DMS114 treated with DMSO at 0.1 percent for 48 hours (cell line): ENCODE results near the gene MFSD1.
A peak's percentile ranks its signal among the peaks of the same experiment; 100 is the strongest.

Experiments used
- DNase-seq: peaks from one replicate; lab custom pipeline; 2025; ENCODE audit not compliant: unreplicated experiment; lab: John Stamatoyannopoulos, UW

Gene MFSD1

GRCh38 chr3:158809642-158810041 lies 7.8 kb downstream of the MFSD1 start:
- no peak for DNase-seq

GRCh38 chr3:158810823-158811724 lies 9.2 kb downstream of the MFSD1 start:
- DNase-seq, result no peak

- DNase-seq, result no peak
Measured at GRCh38 chr3:158819282-158819681, 17.4 kb downstream of the MFSD1 start.

GRCh38 chr3:158820521-158820920 lies 18.7 kb downstream of the MFSD1 start:
- no peak for DNase-seq

GRCh38 chr3:158821847-158822246 lies 20.0 kb downstream of the MFSD1 start:
- DNase-seq, result no peak

DNA sequence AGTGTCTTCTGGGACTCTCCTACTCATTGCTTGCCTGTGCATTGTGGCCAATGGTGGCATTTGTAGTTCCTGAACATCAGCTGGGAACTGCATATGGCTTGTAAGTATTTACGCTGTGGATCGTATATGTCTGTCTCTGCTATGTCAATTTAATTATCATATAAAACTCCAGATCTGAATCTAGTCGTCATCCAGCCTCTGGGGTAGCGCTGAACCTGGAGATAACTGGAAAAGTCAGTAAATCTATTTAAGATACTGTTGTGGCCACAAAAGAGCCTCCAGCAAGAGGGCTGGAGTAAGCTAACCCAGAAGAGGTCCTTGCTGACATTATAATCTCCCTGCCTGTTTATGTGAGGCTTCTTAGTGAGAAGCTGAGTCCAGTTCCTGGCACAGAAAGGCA lies 21.6 kb downstream of the MFSD1 start:
- DNase-seq, result no peak

- DNase-seq, result no peak
Measured at GRCh38 chr3:158827773-158828172, 25.9 kb downstream of the MFSD1 start.

- no peak for DNase-seq
Measured at GRCh38 chr3:158830391-158830790, 28.5 kb downstream of the MFSD1 start.

- DNase-seq, result no peak
Measured at GRCh38 chr3:158831861-158832260, 30.0 kb downstream of the MFSD1 start.

DNA sequence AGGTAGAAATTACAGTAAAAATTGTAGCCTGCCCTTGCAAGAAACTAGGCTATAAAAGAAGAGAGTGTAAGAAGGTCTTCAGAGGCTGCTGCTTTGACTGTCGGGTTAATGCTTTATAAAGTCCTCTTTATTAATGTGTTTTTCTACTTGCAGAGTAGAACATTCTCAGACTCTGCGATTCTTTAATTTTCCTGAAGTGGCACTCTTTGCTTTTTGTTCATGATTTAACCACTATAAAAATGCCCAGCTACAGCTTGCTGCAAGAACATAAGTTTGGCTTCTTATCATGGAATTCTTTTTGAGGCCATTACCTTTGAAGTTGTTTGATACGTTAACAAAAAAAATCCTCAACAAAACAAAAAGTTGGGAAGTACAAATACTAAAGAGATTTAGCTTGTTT lies 33.8 kb downstream of the MFSD1 start:
- DNase-seq, result no peak

DNA sequence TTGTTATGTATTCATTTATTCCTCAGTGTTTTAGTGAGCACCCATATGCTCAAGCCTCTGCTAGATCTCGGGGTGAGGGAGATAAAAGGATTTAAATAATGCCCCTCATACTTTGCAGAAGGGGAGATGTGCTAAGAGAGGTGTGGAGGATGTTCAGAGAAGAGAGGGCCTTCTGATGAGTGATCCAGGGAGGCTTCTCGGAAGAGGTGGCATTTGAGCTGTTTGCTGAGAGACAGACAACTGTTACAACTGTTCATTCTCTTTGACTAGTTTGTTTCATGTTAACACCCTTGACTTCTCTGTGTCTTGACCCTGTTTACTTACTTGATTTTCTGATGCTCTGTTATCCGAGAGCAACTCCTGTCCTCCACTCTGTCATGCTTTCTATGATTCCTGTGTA lies 34.5 kb downstream of the MFSD1 start:
- no peak for DNase-seq

GRCh38 chr3:158837240-158837639 lies 35.4 kb downstream of the MFSD1 start:
- no peak for DNase-seq

DNA sequence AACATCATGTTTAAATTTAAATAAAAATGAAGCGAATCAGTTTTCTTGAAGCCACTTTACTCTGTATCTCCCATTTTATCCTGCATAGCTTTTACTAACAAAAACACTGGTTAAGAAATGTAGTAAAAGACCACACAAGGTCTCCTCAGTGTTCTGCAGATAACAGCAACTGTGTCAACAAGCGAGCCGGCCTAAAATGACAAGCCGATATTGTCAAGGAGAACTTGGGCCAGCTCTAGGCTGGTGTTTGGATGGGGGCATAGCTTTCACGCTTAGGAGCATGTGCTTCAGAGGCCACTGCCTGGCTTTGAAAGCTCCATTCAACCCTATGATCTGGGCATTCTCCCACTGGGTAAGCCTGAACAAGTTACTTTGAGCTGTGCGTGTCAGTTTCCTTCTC lies 38.1 kb downstream of the MFSD1 start:
- no peak for DNase-seq

- no peak for DNase-seq
Measured at GRCh38 chr3:158841387-158841786, 39.5 kb downstream of the MFSD1 start.

- DNase-seq, result no peak
Measured at GRCh38 chr3:158842976-158843375, 41.1 kb downstream of the MFSD1 start.

GRCh38 chr3:158845765-158846350 lies 44.0 kb downstream of the MFSD1 start:
- DNase-seq, result peak; percentile 7

DNA sequence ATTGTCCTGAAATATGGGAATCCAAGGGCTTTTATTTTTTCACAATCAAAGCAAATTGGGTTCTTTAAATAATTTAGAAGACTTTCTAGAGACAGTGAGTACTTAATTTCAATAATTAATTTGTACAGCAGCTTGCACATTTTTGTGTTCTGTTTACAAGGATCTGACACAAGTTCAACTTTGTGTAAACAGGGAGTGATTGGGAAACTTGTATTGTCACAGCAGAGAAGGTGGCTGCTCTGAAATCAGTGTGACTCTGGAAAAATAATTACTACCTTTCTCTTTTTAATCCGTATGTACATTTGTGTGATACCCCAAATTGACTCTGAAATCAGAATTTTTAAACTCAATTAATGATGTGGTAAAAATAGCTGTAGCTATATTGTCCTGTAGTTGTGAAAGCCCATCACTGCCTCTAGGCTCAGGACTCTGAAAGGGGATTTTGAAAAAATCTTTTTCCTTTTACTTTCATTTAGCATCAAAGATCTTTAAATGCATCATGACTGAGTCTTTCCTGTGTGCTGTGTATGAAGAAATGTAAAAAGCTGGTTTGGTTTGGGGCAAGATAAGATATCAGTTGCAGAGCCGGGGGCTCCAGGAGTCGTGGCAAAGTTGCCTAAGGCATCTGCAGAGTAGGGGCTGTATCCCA lies 45.1 kb downstream of the MFSD1 start:
- DNase-seq, result no peak

DNA sequence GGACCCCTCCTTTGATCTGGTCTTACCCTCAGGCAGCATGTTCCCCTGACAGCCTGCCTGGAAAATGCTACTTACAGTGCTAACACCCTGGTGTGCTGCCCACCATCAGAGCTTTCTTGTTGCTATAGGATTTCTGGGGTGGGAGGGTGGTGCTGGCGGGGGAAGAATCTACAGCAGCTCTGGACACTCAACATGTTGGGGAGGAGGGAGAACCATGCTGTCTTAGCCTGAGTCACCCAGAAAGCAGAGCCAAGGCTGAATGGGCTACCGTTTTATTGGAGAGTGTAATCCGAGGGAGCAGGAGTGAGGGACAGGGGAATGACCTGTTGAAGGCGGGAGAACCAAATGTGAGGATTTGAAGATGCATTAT lies 45.6 kb downstream of the MFSD1 start:
- no peak for DNase-seq

- DNase-seq, result no peak
Measured at GRCh38 chr3:158847885-158848284, 46.0 kb downstream of the MFSD1 start.

DNA sequence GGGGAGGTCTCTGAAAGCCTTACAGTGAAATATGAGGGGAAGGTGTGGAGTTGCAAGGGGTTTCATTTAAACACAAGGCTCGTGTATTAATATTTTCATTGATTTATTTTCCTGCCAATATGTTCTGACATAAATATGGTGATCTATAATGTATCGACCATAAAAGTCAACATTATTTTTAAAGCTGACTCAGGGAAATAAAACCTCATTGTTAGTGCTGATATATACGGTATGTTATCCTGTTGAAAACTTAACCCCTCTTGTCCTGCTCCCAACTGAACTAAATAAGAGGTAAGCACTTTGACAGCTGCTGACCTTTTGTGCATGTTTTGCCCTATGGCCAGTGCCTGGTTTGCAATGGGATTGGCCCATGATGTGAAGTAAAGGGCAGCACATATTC lies 47.9 kb downstream of the MFSD1 start:
- DNase-seq, result no peak

- DNase-seq, result no peak
Measured at GRCh38 chr3:158859362-158859761, 57.5 kb downstream of the MFSD1 start.

GRCh38 chr3:158863247-158863646 lies 61.4 kb downstream of the MFSD1 start:
- no peak for DNase-seq
